Osteoblast (primary cell): ENCODE results near the gene SPOCD1. TPM values are rescaled to one million over a fixed set of nuclear protein-coding genes. Genes with fewer than 3 reads are reported as not detected.

Experiments
- DNase-seq: peaks from one replicate; pipeline ENCODE4 v3.0.0; 2011; ENCODE audit warnings: low spot score, mixed read lengths; ENCODE audit not compliant: insufficient read length; ENCODE audit errors: missing footprints
- H2AFZ ChIP-seq: 2 replicates; pipeline ENCODE4 v1.6.0; 2011; ENCODE audit warnings: mild to moderate bottlenecking, low read length
- H3K27ac ChIP-seq: 2 replicates; pipeline ENCODE4 v1.5.1; 2011; ENCODE audit warnings: mild to moderate bottlenecking, low read depth, low read length, moderate library complexity
- H3K27me3 ChIP-seq: 2 replicates; pipeline ENCODE4 v1.6.0; 2012; ENCODE audit warnings: mild to moderate bottlenecking, control low read depth, inconsistent platforms, low read length, moderate library complexity; ENCODE audit not compliant: insufficient read depth
- H3K36me3 ChIP-seq: 2 replicates; pipeline ENCODE4 v1.5.1; 2011; ENCODE audit warnings: mild to moderate bottlenecking, low read length, control low read depth, moderate library complexity; ENCODE audit not compliant: insufficient read depth
- H3K4me1 ChIP-seq: 2 replicates; pipeline ENCODE4 v1.5.1; 2011; ENCODE audit warnings: mild to moderate bottlenecking, low read length, control low read depth, moderate library complexity; ENCODE audit not compliant: insufficient read depth
- H3K4me2 ChIP-seq: 2 replicates; pipeline ENCODE4 v1.6.0; 2011; ENCODE audit warnings: mild to moderate bottlenecking, low read length; ENCODE audit not compliant: insufficient read depth
- H3K4me3 ChIP-seq: fragments of 200-600 bp; sonication (generic); 3 replicates; pipeline ENCODE4 v1.5.1; 2012; ENCODE audit warnings: mild to moderate bottlenecking, low read length, inconsistent platforms; ENCODE audit not compliant: insufficient read depth
- H3K79me2 ChIP-seq: 2 replicates; pipeline ENCODE4 v1.6.0; 2012; ENCODE audit warnings: mild to moderate bottlenecking, low read length, control low read depth, inconsistent platforms; ENCODE audit not compliant: insufficient read depth
- H3K9me3 ChIP-seq: 2 replicates; pipeline ENCODE4 v1.5.1; 2011; ENCODE audit warnings: low read depth, low read length, control low read depth
- H4K20me1 ChIP-seq: 2 replicates; pipeline ENCODE4 v1.6.0; 2012; ENCODE audit warnings: mild to moderate bottlenecking, low read length, control low read depth; ENCODE audit not compliant: insufficient read depth
- CTCF ChIP-seq: IDR thresholded peaks from 2 replicates; pipeline ENCODE4 v1.5.1; 2011; ENCODE audit warnings: mild to moderate bottlenecking, low read depth, low read length, moderate library complexity; ENCODE audit errors: extremely low read depth
- total RNA-seq: library from RNA; depleted of rRNA; stranded (reverse); fragments of >200 nt; gene quantifications from 2 replicates; pipeline ENCODE4 v1.2.3, GENCODE V29; 2012

Gene SPOCD1
- total RNA-seq, 1 donor = 58.6 TPM

GRCh38 chr1:31811605-31812004 lies 4.2 kb downstream of the SPOCD1 start:
- no peak overlapping the region for H3K4me2 ChIP-seq
- H3K27me3 ChIP-seq = no peaks in the 10 kb centered on the region
- H3K4me1 ChIP-seq = no peaks in the 10 kb centered on the region
- no peak overlapping the region for H2AFZ ChIP-seq
- no peak overlapping the region for H3K27ac ChIP-seq
- H3K4me3 ChIP-seq = no peak overlapping the region
- H3K36me3 ChIP-seq = no peaks in the 10 kb centered on the region
- no peaks in the 10 kb centered on the region for H3K9me3 ChIP-seq
- no peaks in the 10 kb centered on the region for H3K79me2 ChIP-seq
- H4K20me1 ChIP-seq = no peaks in the 10 kb centered on the region
- peak; percentile 75 for DNase-seq
- no peak for TF ChIP-seq CTCF

GRCh38 chr1:31809698-31810097 lies 6.1 kb downstream of the SPOCD1 start:
- H3K4me2 ChIP-seq = no peak overlapping the region
- no peaks in the 10 kb centered on the region for H4K20me1 ChIP-seq
- no peak overlapping the region for H3K27ac ChIP-seq
- no peaks in the 10 kb centered on the region for H3K79me2 ChIP-seq
- H3K27me3 ChIP-seq = no peaks in the 10 kb centered on the region
- no peak for TF ChIP-seq CTCF
- H2AFZ ChIP-seq = no peak overlapping the region
- no peak overlapping the region for H3K4me3 ChIP-seq
- no peaks in the 10 kb centered on the region for H3K4me1 ChIP-seq
- peak; percentile 25 for DNase-seq
- H3K9me3 ChIP-seq = no peaks in the 10 kb centered on the region
- H3K36me3 ChIP-seq = no peaks in the 10 kb centered on the region

GRCh38 chr1:31807273-31808048 lies 8.4 kb downstream of the SPOCD1 start:
- H3K9me3 ChIP-seq = no peaks in the 10 kb centered on the region
- H3K27me3 ChIP-seq = no peaks in the 10 kb centered on the region
- no peaks in the 10 kb centered on the region for H3K79me2 ChIP-seq
- no peaks in the 10 kb centered on the region for H3K36me3 ChIP-seq
- no peak for DNase-seq
- H4K20me1 ChIP-seq = no peaks in the 10 kb centered on the region
- H3K4me2 ChIP-seq = no peak overlapping the region
- TF ChIP-seq CTCF = no peak
- H3K4me1 ChIP-seq = peaks cover 6% of the 10 kb centered on the region
- no peak overlapping the region for H3K4me3 ChIP-seq
- no peak overlapping the region for H3K27ac ChIP-seq
- H2AFZ ChIP-seq = no peak overlapping the region

GRCh38 chr1:31805318-31805717 lies 10.5 kb downstream of the SPOCD1 start:
- no peaks in the 10 kb centered on the region for H3K27me3 ChIP-seq
- DNase-seq = no peak
- no peaks in the 10 kb centered on the region for H3K79me2 ChIP-seq
- no peaks in the 10 kb centered on the region for H3K9me3 ChIP-seq
- H3K27ac ChIP-seq = no peak overlapping the region
- TF ChIP-seq CTCF = no peak
- H3K4me1 ChIP-seq = peaks cover 11% of the 10 kb centered on the region
- H3K4me3 ChIP-seq = no peak overlapping the region
- H2AFZ ChIP-seq = no peak overlapping the region
- no peaks in the 10 kb centered on the region for H3K36me3 ChIP-seq
- no peak overlapping the region for H3K4me2 ChIP-seq
- no peaks in the 10 kb centered on the region for H4K20me1 ChIP-seq
